Measurements from ENCODE around the gene TMEM151A. TPM values are rescaled to one million over a fixed set of nuclear protein-coding genes. Genes with fewer than 3 reads are reported as not detected.
"Not testable (repeated sequence)": the region's sequence is repeated elsewhere in the genome, so short reads cannot be mapped to it uniquely, and the experiment has no call there.

The TMEM151A gene
- total RNA-seq, 2 donors from 2014 or later: not detected

- Mint-ChIP-seq H3K27ac (peak overlapping the region; percentile 30 to 36), H3K36me3 (peaks cover 15 to 18% of the 10 kb centered on the region in 2 donors), H3K9me3 (no peaks in the 10 kb centered on the region)
- no peak for ATAC-seq
- DNase-seq (ENCODE audit: low spot score in 2 of 2): no peak
Measured at GRCh38 chr11:66264383-66264782, 27.3 kb upstream of the TMEM151A start.

GRCh38 chr11:66264914-66265313 lies 26.8 kb upstream of the TMEM151A start:
- Mint-ChIP-seq H3K36me3 (peaks cover 12 to 18% of the 10 kb centered on the region in 2 donors), H3K27ac (peak overlapping the region in 1 of 2 donors; percentile 30), H3K9me3 (no peaks in the 10 kb centered on the region)
- ATAC-seq (no peak), DNase-seq (ENCODE audit: low spot score in 2 of 2) (peak in 1 of 2 donors; percentile 63)

- ATAC-seq (no peak), DNase-seq (ENCODE audit: low spot score in 2 of 2) (no peak)
- peaks cover 8 to 16% of the 10 kb centered on the region in 2 donors for H3K36me3 Mint-ChIP-seq
Measured at GRCh38 chr11:66265531-66266377, 25.9 kb upstream of the TMEM151A start.

GRCh38 chr11:66266378-66267038 lies 25.2 kb upstream of the TMEM151A start:
- Mint-ChIP-seq H3K36me3 (peaks cover 8 to 16% of the 10 kb centered on the region in 2 donors), H3K27ac (peak overlapping the region in 1 of 2 donors; percentile 97), H3K9me3 (no peaks in the 10 kb centered on the region)
- ATAC-seq: no peak
- no peak for DNase-seq (ENCODE audit: low spot score in 2 of 2)

More at GRCh38 chr11:66265531-66266377, 25.9 kb upstream of the TMEM151A start:
- no peaks in the 10 kb centered on the region for H3K9me3 Mint-ChIP-seq
- H3K27ac Mint-ChIP-seq: peak overlapping the region in 1 of 2 donors; percentile 30

GRCh38 chr11:66267039-66267378 lies 24.7 kb upstream of the TMEM151A start:
- ATAC-seq: no peak
- Mint-ChIP-seq H3K9me3 (no peaks in the 10 kb centered on the region), H3K27ac (peak overlapping the region; percentile 90 to 97), H3K36me3 (peaks cover 8 to 16% of the 10 kb centered on the region in 2 donors)
- no peak for DNase-seq (ENCODE audit: low spot score in 2 of 2)

GRCh38 chr11:66267379-66268243 lies 24.1 kb upstream of the TMEM151A start:
- H3K9me3 Mint-ChIP-seq: no peaks in the 10 kb centered on the region
- H3K27ac Mint-ChIP-seq: peak overlapping the region; percentile 97
- H3K36me3 Mint-ChIP-seq: peaks cover 11 to 16% of the 10 kb centered on the region in 2 donors
- DNase-seq (ENCODE audit: low spot score in 2 of 2): peak; percentile 87 to 90
- peak; percentile 71 to 73 for ATAC-seq

GRCh38 chr11:66268244-66268951 lies 23.3 kb upstream of the TMEM151A start, which contains the start of gene RAB1B:
Gene RAB1B, plus strand, starts transcription at chr11:66268639. Its CDS starts 41 bp downstream, at chr11:66268680.
- ATAC-seq (peak; percentile 84 to 86), DNase-seq (ENCODE audit: low spot score in 2 of 2) (peak; percentile 100)
- H3K27ac Mint-ChIP-seq: peak within 1 kb of the TSS; percentile 97
- H3K36me3 Mint-ChIP-seq: peaks cover 14 to 16% of the 10 kb centered on the region in 2 donors
- no peaks in the 10 kb centered on the region for H3K9me3 Mint-ChIP-seq

GRCh38 chr11:66268952-66269905 lies 22.5 kb upstream of the TMEM151A start:
- peak overlapping the region; percentile 97 for H3K27ac Mint-ChIP-seq
- no peaks in the 10 kb centered on the region for H3K9me3 Mint-ChIP-seq
- ATAC-seq (no peak), DNase-seq (ENCODE audit: low spot score in 2 of 2) (no peak)
- peaks cover 16 to 18% of the 10 kb centered on the region in 2 donors for H3K36me3 Mint-ChIP-seq

GRCh38 chr11:66271816-66272215 lies 19.9 kb upstream of the TMEM151A start:
- DNase-seq (ENCODE audit: low spot score in 2 of 2) (peak in 1 of 2 donors; percentile 56), ATAC-seq (no peak)
- Mint-ChIP-seq H3K36me3 (peaks cover 16 to 20% of the 10 kb centered on the region in 2 donors), H3K27ac (no peak overlapping the region), H3K9me3 (no peaks in the 10 kb centered on the region)

- no peak for DNase-seq (ENCODE audit: low spot score in 2 of 2)
- H3K36me3 Mint-ChIP-seq: peaks cover 16 to 20% of the 10 kb centered on the region in 2 donors
Measured at GRCh38 chr11:66272596-66272995, 19.1 kb upstream of the TMEM151A start.

GRCh38 chr11:66274219-66274618 lies 17.5 kb upstream of the TMEM151A start:
- DNase-seq (ENCODE audit: low spot score in 2 of 2): no peak
- no peak overlapping the region for H3K27ac Mint-ChIP-seq
- peaks cover 7 to 16% of the 10 kb centered on the region in 2 donors for H3K36me3 Mint-ChIP-seq
- no peak for ATAC-seq
- H3K9me3 Mint-ChIP-seq: no peaks in the 10 kb centered on the region

More at GRCh38 chr11:66272596-66272995, 19.1 kb upstream of the TMEM151A start:
- no peaks in the 10 kb centered on the region for H3K9me3 Mint-ChIP-seq
- ATAC-seq: no peak
- peak overlapping the region in 1 of 2 donors; percentile 92 for H3K27ac Mint-ChIP-seq

GRCh38 chr11:66275396-66275795 lies 16.3 kb upstream of the TMEM151A start:
- no peak overlapping the region for H3K27ac Mint-ChIP-seq
- H3K9me3 Mint-ChIP-seq: no peaks in the 10 kb centered on the region
- DNase-seq (ENCODE audit: low spot score in 2 of 2) (no peak), ATAC-seq (no peak)
- H3K36me3 Mint-ChIP-seq: peaks cover 0 to 12% of the 10 kb centered on the region in 2 donors

GRCh38 chr11:66275984-66276612 lies 15.6 kb upstream of the TMEM151A start:
- no peak for DNase-seq (ENCODE audit: low spot score in 2 of 2)
- Mint-ChIP-seq H3K36me3 (peaks cover 0 to 12% of the 10 kb centered on the region in 2 donors), H3K27ac (no peak overlapping the region), H3K9me3 (no peaks in the 10 kb centered on the region)
- ATAC-seq: no peak

- H3K9me3 Mint-ChIP-seq; ATAC-seq; DNase-seq (ENCODE audit: low spot score in 2 of 2); H3K27ac Mint-ChIP-seq: not testable (repeated sequence)
- H3K36me3 Mint-ChIP-seq: peaks cover 0 to 12% of the 10 kb centered on the region in 2 donors
Measured at GRCh38 chr11:66276619-66277018, 15.1 kb upstream of the TMEM151A start.
